Endodermal cell (in vitro differentiated cells): Measurements from ENCODE around the gene CTNND2. TPM values are rescaled to one million over a fixed set of nuclear protein-coding genes. Genes with fewer than 3 reads are reported as not detected.

Experiments
- DNase-seq: peaks from one replicate; pipeline ENCODE4 v3.0.0-alpha.2; 2017
- H3K27ac ChIP-seq: 2 replicates; pipeline ENCODE4 v1.5.1; 2013; ENCODE audit warnings: mild to moderate bottlenecking, low read depth, low read length, moderate library complexity
- H3K27me3 ChIP-seq: 2 replicates; pipeline ENCODE4 v1.6.1; 2013; ENCODE audit warnings: mild to moderate bottlenecking, low read length, moderate library complexity; ENCODE audit not compliant: insufficient read depth, control insufficient read depth, poor library complexity, severe bottlenecking
- H3K36me3 ChIP-seq: 2 replicates; pipeline ENCODE4 v1.7.0; 2013; ENCODE audit warnings: mild to moderate bottlenecking, low read length, moderate library complexity; ENCODE audit not compliant: control insufficient read depth, insufficient read depth
- H3K4me1 ChIP-seq: one replicate; pipeline ENCODE4 v1.7.0; 2013; ENCODE audit warnings: low read length; ENCODE audit not compliant: control insufficient read depth, insufficient read depth
- H3K4me3 ChIP-seq: 2 replicates; pipeline ENCODE4 v1.5.1; 2013; ENCODE audit warnings: mild to moderate bottlenecking, low read length, moderate library complexity
- H3K9ac ChIP-seq: 2 replicates; pipeline ENCODE4 v1.6.1; 2013; ENCODE audit warnings: mild to moderate bottlenecking, low read length, moderate library complexity; ENCODE audit not compliant: poor library complexity, severe bottlenecking; ENCODE audit errors: extremely low read depth
- H3K9me3 ChIP-seq: 2 replicates; pipeline ENCODE4 v1.6.1; 2013; ENCODE audit warnings: mild to moderate bottlenecking, low read length, moderate library complexity; ENCODE audit not compliant: control insufficient read depth
- H3K27ac Mint-ChIP-seq: 2 replicates; pipeline ENCODE4 v1.8.0; 2020; ENCODE audit warnings: mixed read lengths
- H3K27me3 Mint-ChIP-seq: 2 replicates; pipeline ENCODE4 v1.8.0; 2021; ENCODE audit warnings: mild to moderate bottlenecking, mixed read lengths; ENCODE audit not compliant: insufficient read depth
- H3K36me3 Mint-ChIP-seq: 2 replicates; pipeline ENCODE4 v1.8.0; 2020; ENCODE audit warnings: low read depth, mixed read lengths
- H3K4me1 Mint-ChIP-seq: 2 replicates; pipeline ENCODE4 v1.8.0; 2020; ENCODE audit warnings: mixed read lengths
- H3K4me3 Mint-ChIP-seq: 2 replicates; pipeline ENCODE4 v1.8.0; 2020; ENCODE audit warnings: mild to moderate bottlenecking, moderate library complexity, mixed read lengths
- H3K9me3 Mint-ChIP-seq: 2 replicates; pipeline ENCODE4 v1.8.0; 2020; ENCODE audit warnings: mild to moderate bottlenecking, mixed read lengths
- CTCF ChIP-seq: fragments of 200-600 bp; sonication (generic); conservative IDR thresholded peaks from 2 replicates; pipeline ENCODE4 v1.5.0; 2021; ENCODE audit warnings: antibody characterized with exemption, mild to moderate bottlenecking
- WGBS, 2 experiments: methylation state at CpG; one replicate each; pipeline versions ENCODE4 v1.1.5 to v1.1.7; 2013; ENCODE audit warnings: missing lambda C conversion rate in 2 of 2, mixed read lengths in 1 of 2; ENCODE audit not compliant: insufficient coverage in 1 of 2, insufficient read length in 1 of 2; 5-methylcytosine and 5-hydroxymethylcytosine counted together
- total RNA-seq, 2 donors: library from RNA; stranded (reverse); fragmentation: NEBNext Ultra II Directional in 1 of 2; extraction: Animal tissue kit (Norgen Biotek cat#: 25700) in 1 of 2; gene quantifications; 2 replicates in 1 of 2; 3 replicates in 1 of 2; pipeline ENCODE4 v1.2.1, GENCODE V29; 2021

CTNND2 gene
- total RNA-seq, 2 donors from 2014 or later, result 6.5 to 10.3 TPM

- no peak for TF ChIP-seq CTCF
- H3K4me1 Mint-ChIP-seq, result peaks cover 9% of the 10 kb centered on the region
- no peak overlapping the region for H3K27ac ChIP-seq
- peaks cover under 1% of the 10 kb centered on the region for H3K27me3 Mint-ChIP-seq
- H3K36me3 ChIP-seq, result no peaks in the 10 kb centered on the region
- no peaks in the 10 kb centered on the region for H3K9me3 Mint-ChIP-seq
- H3K4me3 Mint-ChIP-seq, result no peak overlapping the region
- DNase-seq, result no peak
- H3K9ac ChIP-seq, result no peak overlapping the region
- no peaks in the 10 kb centered on the region for H3K27me3 ChIP-seq
- H3K4me1 ChIP-seq, result no peaks in the 10 kb centered on the region
- no peaks in the 10 kb centered on the region for H3K9me3 ChIP-seq
- no peak overlapping the region for H3K27ac Mint-ChIP-seq
- no peak overlapping the region for H3K4me3 ChIP-seq
- H3K36me3 Mint-ChIP-seq, result no peaks in the 10 kb centered on the region
- 79 to 94% methylated on average over 2 of the region's 2 CpGs for WGBS, 2 experiments
Measured at GRCh38 chr5:11000515-11001353, 903.5 kb downstream of the CTNND2 start.

GRCh38 chr5:10999714-11000113 lies 904.5 kb downstream of the CTNND2 start:
- Histone ChIP-seq H3K9ac (no peak overlapping the region), H3K36me3 (no peaks in the 10 kb centered on the region), H3K4me1 (no peaks in the 10 kb centered on the region), H3K27ac (no peak overlapping the region), H3K27me3 (no peaks in the 10 kb centered on the region), H3K9me3 (no peaks in the 10 kb centered on the region), H3K4me3 (no peak overlapping the region)
- peaks cover 5% of the 10 kb centered on the region for H3K27me3 Mint-ChIP-seq
- no peak for DNase-seq
- WGBS, 2 experiments, result 82 to 87% methylated on average over 3 to 11 of the region's 11 CpGs
- H3K4me3 Mint-ChIP-seq, result no peak overlapping the region
- H3K4me1 Mint-ChIP-seq, result peaks cover 10% of the 10 kb centered on the region
- no peak for TF ChIP-seq CTCF
- H3K9me3 Mint-ChIP-seq, result no peaks in the 10 kb centered on the region
- H3K27ac Mint-ChIP-seq, result no peak overlapping the region
- no peaks in the 10 kb centered on the region for H3K36me3 Mint-ChIP-seq

GRCh38 chr5:10995891-10996290 lies 908.4 kb downstream of the CTNND2 start:
- H3K36me3 Mint-ChIP-seq, result no peaks in the 10 kb centered on the region
- DNase-seq, result no peak
- H3K9me3 Mint-ChIP-seq, result no peaks in the 10 kb centered on the region
- H3K27ac Mint-ChIP-seq, result no peak overlapping the region
- Histone ChIP-seq H3K9ac (no peak overlapping the region), H3K9me3 (no peaks in the 10 kb centered on the region), H3K27ac (no peak overlapping the region), H3K4me3 (no peak overlapping the region), H3K4me1 (no peaks in the 10 kb centered on the region), H3K36me3 (no peaks in the 10 kb centered on the region), H3K27me3 (no peaks in the 10 kb centered on the region)
- TF ChIP-seq CTCF, result no peak
- 93 to 96% methylated on average over 6 to 8 of the region's 8 CpGs for WGBS, 2 experiments
- H3K4me1 Mint-ChIP-seq, result peaks cover 10% of the 10 kb centered on the region
- peaks cover 8% of the 10 kb centered on the region for H3K27me3 Mint-ChIP-seq
- H3K4me3 Mint-ChIP-seq, result no peak overlapping the region
